ENCODE results near the gene NECAP2. TPM values are rescaled to one million over a fixed set of nuclear protein-coding genes. Genes with fewer than 3 reads are reported as not detected.

NECAP2 gene, protein sequence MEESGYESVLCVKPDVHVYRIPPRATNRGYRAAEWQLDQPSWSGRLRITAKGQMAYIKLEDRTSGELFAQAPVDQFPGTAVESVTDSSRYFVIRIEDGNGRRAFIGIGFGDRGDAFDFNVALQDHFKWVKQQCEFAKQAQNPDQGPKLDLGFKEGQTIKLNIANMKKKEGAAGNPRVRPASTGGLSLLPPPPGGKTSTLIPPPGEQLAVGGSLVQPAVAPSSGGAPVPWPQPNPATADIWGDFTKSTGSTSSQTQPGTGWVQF
- 168 and 202 TPM in 2 replicates for total RNA-seq

DNA sequence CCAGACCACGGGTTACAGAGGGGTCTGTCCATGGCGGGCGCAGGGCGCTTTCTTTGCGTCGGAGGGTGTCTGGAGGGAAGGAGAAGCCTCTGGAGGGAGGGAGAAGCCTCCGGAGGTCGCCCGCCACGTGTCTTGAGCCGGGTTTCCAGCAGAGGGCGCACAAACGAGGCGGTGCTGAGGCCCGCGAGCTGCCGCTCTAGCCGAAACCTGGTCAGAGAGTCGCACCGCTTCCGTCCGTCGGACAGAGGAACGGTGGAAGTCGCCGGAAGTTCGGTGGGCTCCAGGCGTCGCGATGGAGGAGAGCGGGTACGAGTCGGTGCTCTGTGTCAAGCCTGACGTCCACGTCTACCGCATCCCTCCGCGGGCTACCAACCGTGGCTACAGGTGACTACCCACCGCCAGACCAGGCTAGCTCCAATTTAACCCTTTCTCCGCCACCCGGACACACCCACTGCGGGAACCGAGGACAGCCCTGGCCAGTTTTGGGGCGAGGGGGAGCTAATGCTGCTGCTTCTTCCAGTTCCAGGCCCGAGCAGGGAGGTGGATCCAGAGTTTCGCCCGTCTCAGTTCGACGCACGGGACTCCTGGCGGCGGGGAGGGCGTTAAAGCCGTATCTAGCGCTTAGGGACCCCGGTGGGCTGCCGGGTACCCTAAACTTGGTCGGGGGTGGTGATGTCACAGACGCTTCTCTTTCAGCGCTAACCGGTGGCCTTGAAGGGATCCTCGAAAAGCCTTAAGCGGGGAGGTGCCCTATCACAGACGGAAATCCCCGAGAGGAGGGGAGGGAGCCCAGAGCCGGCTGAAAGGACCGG is at the start of gene NECAP2:
Gene NECAP2 (plus strand): TSS at position 255 of the 812 bp plus-strand sequence. CDS start 38 bp downstream, at position 293.

DNA sequence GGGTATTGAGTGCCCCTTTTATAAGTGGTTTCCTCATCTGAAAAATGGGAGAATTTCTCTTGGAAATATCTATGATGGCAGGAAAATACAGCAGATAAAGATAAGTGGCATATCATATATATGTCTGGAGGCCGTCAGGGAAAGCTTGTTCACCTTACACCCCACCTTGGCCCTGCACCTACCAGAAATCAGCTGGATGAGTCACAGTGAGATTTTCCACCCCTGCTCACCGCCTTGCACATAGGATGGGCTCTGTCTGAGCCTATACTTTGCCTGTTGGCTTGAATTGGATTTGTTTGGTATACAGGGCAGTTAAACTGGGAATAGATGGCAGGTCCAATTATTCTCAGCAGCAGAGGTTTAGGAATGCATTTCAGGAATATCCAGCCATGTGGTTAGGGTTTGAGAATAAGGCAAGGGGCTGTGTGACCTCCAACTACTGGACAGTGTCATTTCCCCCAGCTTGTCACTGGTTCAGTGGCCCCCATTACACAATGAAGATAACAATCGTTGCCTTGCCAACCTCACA is 3.5 kb upstream of the NECAP2 start, which contains the start of gene SPATA21:
Gene SPATA21 (minus strand): TSS at position 479 of the 529 bp plus-strand sequence. CDS start 6,053 bp downstream, outside the sequence.

Other genes starting within 250 kb of the NECAP2 start
- 2.4 and 3.9 TPM in 2 replicates for gene ARHGEF19, start 228.1 kb upstream of the NECAP2 start, total RNA-seq
- gene CPLANE2, start 203.5 kb upstream of the NECAP2 start, total RNA-seq = 7.2 and 8.5 TPM in 2 replicates
- 6.9 and 7.2 TPM in 2 replicates for gene FBXO42, start 88.2 kb upstream of the NECAP2 start, total RNA-seq
- gene SZRD1, start 73.5 kb upstream of the NECAP2 start, total RNA-seq = 24.1 and 29.2 TPM in 2 replicates
- gene SPATA21, start 3.3 kb upstream of the NECAP2 start, total RNA-seq = not detected in 2 replicates
- gene RNU1-1, start 73.6 kb downstream of the NECAP2 start, total RNA-seq = under 0.01 and 8,230 TPM in 2 replicates
- gene NBPF1, start 172.8 kb downstream of the NECAP2 start, total RNA-seq = 28.2 and 33.3 TPM in 2 replicates
- gene RNU1-3, start 226.2 kb downstream of the NECAP2 start, total RNA-seq = under 0.01 and 8,230 TPM in 2 replicates